Transverse colon (tissue), 4 donors: ENCODE data around the gene ARHGAP31.
"Not testable (repeated sequence)": the region's sequence is repeated elsewhere in the genome, so short reads cannot be mapped to it uniquely, and the experiment has no call there.

Experiments
- POLR2A ChIP-seq: fragments of 450-650 bp; IDR thresholded peaks from one replicate; pipeline ENCODE4 v1.6.1; 2016; ENCODE audit warnings: antibody characterized with exemption, mild to moderate bottlenecking, moderate library complexity
- POLR2AphosphoS5 ChIP-seq, 3 donors: sonication (generic); formaldehyde crosslinking; IDR thresholded peaks; one replicate each; pipeline ENCODE4 v1.6.1; 2016; ENCODE audit warnings: antibody characterized with exemption in 3 of 3
- TF ChIP-seq, protein P1 (sequence below), 5 experiments: fragments of 200-600 bp in 3 of 5; fragments of 450-650 bp in 2 of 5; sonication (generic) in 3 of 5; IDR thresholded peaks; 1 replicate in 2 of 5; 2 replicates in 3 of 5; pipeline ENCODE4 v1.5.1; 2016 to 2017; ENCODE audit warnings: antibody characterized with exemption in 5 of 5, inconsistent platforms in 3 of 5, mild to moderate bottlenecking in 2 of 5, moderate library complexity in 1 of 5

DNA sequence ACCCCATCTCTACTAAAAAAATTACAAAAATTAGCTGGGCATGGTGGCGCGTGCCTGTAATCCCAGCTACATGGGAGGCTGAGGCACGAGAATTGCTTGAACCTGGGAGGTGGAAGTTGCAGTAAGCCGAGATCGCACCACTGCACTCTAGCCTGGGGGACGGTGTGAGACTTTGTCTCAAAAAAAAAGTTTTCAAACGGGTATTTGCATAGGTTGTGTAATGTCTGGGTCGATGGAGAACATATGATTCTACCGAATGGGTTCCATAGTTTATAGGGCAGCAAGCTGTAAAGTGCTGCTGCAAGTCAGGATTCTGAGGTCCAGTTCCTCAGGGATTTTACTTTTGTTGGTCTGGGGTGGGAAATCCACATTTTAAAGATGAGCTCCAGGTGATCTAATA is 12.2 kb downstream of the ARHGAP31 start:
- not testable (repeated sequence) for TF ChIP-seq POLR2A; POLR2AphosphoS5 (IDR thresholded peaks at IDR 0.05)
- TF ChIP-seq, protein P1, sequence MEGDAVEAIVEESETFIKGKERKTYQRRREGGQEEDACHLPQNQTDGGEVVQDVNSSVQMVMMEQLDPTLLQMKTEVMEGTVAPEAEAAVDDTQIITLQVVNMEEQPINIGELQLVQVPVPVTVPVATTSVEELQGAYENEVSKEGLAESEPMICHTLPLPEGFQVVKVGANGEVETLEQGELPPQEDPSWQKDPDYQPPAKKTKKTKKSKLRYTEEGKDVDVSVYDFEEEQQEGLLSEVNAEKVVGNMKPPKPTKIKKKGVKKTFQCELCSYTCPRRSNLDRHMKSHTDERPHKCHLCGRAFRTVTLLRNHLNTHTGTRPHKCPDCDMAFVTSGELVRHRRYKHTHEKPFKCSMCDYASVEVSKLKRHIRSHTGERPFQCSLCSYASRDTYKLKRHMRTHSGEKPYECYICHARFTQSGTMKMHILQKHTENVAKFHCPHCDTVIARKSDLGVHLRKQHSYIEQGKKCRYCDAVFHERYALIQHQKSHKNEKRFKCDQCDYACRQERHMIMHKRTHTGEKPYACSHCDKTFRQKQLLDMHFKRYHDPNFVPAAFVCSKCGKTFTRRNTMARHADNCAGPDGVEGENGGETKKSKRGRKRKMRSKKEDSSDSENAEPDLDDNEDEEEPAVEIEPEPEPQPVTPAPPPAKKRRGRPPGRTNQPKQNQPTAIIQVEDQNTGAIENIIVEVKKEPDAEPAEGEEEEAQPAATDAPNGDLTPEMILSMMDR (IDR thresholded peaks at IDR 0.05): not testable (repeated sequence)
